Head of caudate nucleus (tissue), 42 donors: ENCODE measurements around the gene ME2.
"Not testable (repeated sequence)": the region's sequence is repeated elsewhere in the genome, so short reads cannot be mapped to it uniquely, and the experiment has no call there.

Source experiments
- DNase-seq, 42 donors: peaks; one replicate each; pipeline versions ENCODE4 v3.0.0 to v3.0.0-alpha.2; 2020 to 2021; ENCODE audit warnings: mixed read lengths in 7 of 42
- intact Hi-C: fragments of 100-400 bp; cut with DNase I; formaldehyde crosslinking; loops from one replicate; pipeline ENCODE4 v1.15.0; 2022

Gene ME2

DNA sequence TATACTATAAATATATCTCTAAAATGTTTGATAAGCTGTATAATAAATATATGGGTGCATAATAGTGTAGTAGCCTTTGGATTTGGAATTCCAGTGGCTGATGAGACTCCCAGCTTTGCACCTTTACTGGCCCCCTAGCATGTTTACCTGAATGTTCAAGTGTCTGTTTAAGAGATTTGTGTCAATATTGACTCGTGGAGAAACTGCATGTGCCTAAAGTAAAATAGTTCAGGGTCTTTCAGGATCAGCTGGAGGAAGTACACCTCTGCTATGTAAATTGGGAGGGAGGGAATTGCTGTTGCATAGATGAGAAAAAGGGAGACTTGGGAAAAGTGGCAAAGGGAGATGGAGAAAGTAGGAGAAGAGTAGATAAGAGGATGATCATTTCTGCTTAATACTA, 23.9 kb downstream of the ME2 start:
- intact Hi-C loops, result no loop called here
- no peak for DNase-seq

DNA sequence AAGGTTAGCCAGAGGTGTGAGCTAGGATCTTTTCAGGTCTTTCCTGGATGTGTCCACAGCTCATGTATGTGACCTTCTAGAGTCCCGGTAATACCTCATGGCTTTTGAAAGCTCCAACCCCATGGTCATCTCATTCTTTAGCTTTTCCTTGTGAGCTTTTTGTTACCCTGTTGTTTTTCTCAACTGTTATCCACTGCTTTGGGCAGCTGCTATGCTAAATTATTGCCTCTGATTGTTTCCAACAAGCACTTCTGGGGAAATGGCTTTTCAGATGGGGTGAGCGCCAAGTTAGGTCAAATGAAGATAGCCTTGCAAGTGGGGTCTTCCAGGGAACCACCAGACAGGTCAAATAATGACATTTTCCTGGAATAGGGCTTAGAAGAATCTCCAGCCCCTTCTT, 27.9 kb downstream of the ME2 start:
- intact Hi-C loops, result no loop called here

DNA sequence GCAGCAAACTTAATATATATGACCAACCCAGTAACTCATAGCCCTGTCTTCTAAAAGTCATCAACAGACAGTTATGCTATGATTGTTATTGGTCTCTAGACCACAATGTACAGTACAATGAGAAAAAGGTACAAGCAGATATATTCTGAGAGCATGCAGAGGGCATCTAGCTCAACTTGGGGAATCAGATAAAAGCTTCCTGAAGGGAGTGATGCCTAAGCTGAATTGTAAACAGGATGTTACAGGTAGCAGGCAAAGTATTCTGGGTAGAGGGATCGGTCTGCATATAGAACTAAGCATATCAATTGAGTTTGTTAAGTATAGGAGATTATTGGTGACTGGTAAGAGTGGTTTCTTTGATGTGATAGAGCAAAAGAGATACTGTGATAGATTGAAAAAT, 30.3 kb downstream of the ME2 start:
- DNase-seq, result no peak
- intact Hi-C loops, result no loop called here

More for the DNA sequence above, 27.9 kb downstream of the ME2 start:
- no peak for DNase-seq

DNA sequence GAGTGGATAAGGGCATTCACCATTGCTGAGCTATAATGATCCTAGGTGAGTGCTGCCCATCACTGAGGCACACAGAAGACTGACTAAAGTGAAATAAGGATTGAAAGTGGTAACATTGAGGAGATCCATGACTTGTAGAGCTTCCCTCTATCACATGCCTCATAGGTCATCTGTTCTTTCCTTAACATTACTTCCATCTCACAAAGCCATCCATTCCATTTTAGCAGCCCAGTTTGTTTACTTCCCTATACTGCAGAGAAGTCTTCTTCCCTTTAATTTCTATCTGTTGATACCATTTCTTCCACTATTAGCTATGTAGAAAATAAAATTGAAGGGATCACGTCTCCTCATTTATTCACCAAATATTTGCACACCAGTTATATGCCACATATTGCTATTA, 32.1 kb downstream of the ME2 start:
- no peak for DNase-seq
- intact Hi-C loops, result no loop called here

DNA sequence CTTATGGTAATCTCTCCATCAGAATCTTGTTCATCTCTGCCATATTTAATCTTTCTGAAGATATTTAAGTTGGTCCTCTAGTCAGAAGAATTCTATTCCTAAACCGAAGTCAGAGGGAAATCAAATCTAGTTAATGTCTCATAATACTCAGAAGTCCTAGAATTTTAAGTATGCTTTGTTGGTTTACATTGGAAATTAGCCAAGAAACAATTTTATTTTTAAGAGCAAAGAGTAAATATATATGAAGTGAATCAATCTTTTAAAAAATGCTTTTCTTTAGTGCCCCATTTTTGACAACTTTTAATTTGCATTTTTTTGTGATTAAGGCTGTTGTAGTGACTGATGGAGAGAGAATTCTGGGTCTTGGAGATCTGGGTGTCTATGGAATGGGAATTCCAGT, 38.1 kb downstream of the ME2 start:
- intact Hi-C loops, result no loop called here
- no peak for DNase-seq

DNA sequence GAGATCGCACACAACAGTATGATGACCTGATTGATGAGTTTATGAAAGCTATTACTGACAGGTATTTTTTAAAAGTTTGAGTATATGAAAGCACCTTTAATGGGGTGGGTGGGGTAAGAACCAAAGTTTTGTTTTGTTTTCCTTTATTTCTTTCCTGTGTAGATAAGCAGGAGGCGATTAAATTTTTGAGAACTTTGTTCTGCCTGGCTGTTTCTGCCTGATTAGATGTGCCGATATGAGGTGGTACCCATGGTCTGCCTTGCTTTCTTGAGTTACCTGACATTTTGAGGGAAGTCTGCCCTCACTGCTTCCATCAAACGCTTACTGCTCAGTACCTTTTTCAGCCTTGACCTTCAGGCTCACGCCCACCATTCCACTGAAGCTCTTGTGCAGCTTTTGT, 39.2 kb downstream of the ME2 start:
- intact Hi-C loops, result no loop called here
- DNase-seq, result no peak

DNA sequence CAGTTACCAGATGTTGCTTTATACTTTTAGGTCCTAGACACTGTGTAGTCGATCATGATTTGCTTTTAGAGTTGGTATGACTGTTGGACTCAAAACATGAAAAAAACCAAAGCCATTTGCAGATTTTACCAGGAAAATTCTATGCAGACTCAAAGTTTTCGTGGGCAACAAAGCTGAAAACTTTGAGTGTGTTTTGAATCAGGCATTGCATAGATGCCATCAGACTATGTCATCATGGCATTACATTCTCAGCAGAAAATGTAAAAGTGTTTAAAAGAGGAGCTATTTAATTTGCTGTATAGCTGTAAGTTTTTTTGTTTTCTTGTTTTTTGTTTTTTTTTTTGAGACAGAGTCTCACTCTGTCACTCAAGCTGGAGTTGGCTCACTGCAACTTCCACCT, 45.5 kb downstream of the ME2 start:
- DNase-seq, result no peak
- intact Hi-C loops, result no loop called here

DNA sequence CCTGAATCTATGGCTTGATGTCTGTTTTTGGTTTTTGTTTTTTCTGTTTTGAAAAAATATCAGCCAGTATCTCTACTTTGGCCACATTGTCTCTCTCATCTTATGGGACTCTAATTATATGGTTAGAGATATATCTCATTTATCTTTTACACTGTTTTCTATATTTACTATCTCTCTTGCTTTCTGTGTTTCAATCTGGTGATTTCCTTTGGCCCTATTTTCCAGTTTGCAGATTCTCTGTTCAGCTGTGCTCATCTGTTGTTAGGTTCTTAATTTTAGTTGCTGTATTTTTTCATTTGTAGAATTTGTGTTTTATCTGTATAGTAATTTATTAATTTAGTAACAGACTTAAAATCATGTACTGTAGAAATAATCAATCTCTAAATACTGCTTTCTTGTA, 47.6 kb downstream of the ME2 start:
- intact Hi-C loops, result no loop called here
- DNase-seq, result no peak

DNA sequence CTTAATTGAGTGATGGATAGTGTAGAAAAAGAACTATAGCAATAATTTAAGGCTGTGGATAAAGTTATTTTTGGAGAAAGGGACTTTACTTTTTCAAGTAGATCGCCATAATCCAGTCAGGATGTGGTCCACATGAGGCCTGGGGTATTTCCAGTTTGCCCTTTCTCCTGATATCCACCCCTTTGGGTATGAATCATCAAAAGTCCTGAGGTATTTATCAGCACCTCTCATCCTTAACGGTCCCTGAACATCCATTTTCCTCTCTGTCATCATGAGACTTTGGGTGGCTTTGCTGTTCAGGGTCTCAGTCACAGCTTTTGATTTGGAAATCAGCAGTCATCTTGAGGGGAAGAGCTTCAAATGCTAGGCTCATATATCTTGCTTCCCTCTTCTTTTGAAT, 49.6 kb downstream of the ME2 start:
- intact Hi-C loops, result no loop called here

DNA sequence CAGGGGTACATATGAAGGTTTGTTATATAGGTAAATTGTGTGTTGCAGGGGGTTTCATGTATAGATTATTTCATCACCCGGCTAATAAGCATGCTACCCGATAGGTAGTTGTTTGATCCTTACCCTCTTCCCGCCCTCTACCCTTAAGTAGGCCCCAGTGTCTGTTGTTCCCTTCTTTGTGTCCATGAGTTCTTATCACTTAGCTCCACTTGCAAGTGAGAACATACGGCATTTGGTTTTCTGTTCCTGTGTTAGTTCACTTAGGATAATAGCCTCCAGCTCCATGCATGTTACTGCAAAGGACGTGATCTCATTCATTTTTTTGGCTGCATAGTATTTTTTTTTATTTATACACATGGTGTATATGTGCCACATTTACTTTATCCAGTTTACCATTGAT, 54.8 kb downstream of the ME2 start:
- intact Hi-C loops, result no loop called here
- DNase-seq, result no peak

More for the DNA sequence above, 49.6 kb downstream of the ME2 start:
- no peak for DNase-seq

DNA sequence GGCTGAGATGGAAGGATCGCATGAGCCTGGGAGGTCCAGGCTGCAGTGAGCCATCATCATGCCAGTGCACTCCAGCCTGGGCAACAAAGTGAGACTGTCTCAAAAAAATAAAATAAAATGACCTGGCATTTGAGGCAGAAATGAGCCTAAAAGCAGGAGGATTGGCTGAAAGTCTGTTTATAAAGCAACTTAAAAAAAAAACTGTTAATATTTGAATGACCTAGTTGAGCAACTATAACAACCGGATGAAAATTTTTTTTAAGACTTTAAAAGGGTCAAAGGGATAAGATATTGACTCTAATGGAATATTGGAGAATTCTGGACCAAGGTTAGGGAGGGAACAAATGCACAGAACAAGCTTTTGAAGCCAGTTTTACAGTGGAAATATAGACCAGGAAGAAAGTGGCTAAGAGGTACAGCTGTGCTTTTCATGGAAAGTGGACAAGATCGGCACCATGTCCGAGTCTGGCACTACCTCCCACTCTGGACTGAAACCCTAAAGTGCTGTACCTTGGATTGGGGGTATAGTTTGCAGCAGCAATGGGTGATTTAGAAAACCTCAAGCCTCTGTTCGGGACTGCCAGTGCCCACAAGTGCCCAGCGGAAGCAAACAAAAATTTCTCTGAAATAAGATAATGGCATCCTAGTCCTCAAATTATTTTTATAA, 55.8 kb downstream of the ME2 start:
- DNase-seq, result no peak
- intact Hi-C loops, result no loop called here

DNA sequence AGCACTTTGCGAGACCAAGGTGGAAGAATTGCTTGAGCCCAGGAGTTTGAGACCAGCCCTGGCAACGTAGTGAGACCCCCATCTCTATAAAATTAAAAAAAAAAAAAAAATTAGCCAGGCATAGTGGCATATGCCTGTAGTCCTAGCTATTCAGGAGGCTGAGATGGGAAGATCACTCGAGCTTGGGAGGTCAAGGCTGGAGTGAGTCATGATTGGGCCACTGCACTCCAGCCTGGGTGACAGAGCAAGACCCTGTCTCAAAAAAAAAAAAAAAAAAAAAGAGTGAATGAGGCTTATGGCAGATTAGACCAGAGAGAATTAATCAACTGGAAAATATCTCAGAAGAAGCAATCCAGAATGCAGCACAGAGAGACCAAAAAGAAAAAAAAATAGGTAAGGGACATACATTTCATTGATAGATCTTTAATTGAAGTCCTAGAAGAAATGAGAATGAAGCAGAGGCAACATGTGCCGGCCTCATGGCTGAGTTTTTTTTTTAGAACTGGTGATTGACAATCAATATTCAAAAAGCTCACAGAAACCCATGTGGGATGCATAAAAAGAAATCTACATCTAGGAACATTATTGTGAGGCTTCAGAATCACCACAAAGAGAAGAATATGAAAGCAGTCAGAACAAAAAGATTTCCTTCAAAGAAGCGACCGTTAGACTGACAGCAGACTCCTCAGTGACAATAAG, 56.7 kb downstream of the ME2 start:
- intact Hi-C loops, result no loop called here
- DNase-seq, result no peak

DNA sequence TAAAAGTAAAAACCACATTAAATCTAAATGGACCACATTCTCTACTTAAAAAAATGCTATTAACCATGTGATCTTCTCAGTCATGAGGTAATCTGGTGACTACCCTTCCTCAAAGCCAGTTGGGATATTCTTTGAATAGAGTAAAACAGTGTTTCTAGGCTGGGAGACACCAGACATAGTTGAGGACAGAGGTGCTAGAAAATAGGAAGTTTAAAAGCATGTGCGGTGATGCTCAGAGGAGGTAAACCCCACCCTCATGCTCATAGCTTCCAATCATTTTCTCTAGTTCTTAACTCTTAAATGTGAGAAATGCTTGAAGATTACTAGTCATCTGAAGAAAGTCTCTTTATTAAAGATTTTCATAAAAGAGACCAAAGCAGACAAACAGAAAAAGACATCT, 58.3 kb downstream of the ME2 start:
- DNase-seq, result no peak
- intact Hi-C loops, result no loop called here

DNA sequence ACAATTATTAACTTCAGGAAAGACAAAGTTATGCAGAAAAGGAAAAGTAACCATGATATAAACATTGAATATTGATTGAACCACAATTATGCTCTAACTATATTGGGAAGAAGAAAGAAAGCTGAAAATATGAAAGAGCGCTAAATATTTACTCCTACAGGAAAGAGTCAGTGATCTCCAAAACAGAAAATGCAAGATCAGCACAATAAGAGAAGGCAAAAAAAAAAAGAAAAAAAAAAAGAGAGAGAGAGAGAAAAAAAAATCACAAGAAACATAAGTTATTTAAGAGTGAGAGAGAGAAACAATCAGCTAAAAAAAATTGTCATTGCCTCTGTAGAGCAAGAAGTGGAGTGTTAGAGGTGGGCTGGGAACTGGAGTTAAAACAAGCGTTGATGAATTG, 60.0 kb downstream of the ME2 start:
- DNase-seq, result no peak
- intact Hi-C loops, result no loop called here

DNA sequence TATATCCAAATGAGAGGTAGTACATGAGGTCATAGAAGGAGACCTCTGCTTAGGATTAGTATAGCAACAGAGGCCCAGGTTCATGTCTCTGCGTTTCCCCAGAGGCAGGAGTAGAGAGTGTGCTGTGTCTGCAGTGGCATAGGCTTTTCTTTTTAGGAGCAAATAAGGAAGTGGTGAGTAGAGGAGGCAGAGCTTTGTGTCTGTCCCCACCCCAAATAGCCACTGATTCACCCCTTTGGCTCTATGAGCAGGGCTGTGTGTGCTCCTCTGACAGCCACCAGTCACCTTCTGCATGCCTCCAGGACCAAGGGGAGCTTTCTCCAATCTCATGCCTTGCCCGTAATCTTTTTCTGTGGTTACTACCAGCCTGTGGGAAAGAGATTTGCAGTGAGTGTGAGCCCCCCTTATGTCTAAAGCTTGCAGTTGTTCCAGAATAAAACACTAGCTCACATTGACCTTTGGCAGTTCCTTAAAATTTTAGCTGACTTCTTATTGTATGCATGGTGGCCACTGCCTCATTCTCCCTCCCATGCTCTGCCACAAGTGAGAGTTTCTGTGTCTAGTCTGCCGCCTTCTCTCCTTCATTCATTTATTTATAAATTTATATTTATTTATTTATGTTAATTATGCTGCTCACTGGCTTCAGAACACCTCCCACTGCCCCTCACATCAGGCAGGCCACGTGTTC, 65.5 kb downstream of the ME2 start:
- intact Hi-C loops, result no loop called here
- DNase-seq, result peak in 2 of 42 donors; percentile 2 to 3

DNA sequence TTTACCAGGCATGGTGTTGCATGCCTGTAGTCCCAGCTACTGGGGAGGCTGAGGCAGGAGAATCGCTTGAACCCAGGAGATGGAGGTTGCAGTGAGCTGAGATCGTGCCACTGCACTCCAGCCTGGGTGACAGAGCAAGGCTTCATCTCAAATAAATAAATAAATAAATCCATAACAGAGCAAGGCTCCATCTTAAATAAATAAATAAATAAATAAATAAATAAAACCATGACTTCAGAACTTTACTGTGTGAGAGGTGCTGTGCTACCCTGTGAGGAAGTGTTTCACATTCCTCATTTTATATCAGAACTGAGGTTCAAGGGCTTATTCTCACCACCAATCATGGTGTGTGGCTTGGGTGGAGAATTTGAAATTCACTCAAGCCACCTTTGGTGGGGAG, 67.0 kb downstream of the ME2 start:
- intact Hi-C loops, DNase-seq: not testable (repeated sequence)

DNA sequence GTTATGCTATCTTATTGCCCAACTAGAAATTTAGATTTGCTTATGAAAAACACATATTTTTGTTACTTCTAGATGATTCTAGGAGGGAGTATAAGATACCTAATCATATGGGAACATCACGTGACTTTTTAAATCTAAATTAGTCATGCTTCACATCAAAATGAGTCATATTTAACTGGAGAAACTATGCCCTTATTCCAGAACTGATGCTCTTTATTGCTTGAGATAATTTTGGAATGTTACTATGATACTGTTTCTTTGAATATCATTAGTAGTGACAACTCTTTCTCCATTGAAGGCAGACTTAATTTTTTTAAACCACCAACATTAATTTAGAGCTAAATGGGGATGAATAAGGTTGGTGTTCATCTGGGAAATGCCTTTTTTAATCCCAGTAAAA, 69.0 kb downstream of the ME2 start:
- intact Hi-C loops, result no loop called here
- no peak for DNase-seq

DNA sequence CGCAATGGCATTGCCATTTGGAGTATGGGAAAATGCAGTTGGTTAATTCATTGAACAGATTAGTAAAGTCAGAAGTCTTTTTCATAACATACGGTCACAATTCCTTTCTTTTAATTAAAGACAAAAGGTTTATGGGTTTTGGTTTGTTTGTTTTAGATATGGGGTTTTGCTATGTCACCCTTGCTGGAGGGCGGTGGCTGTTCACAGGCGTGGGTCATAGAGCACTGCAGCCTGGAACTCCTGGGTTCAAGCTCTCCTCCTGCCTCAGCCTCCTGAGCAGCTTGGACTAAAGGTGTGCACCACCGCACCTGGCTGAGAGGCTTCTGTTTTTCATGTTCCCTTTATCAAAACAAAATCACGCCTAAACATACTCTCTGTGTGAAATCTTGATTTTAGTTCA, 70.3 kb downstream of the ME2 start:
- DNase-seq, result no peak
- intact Hi-C loops, result no loop called here

DNA sequence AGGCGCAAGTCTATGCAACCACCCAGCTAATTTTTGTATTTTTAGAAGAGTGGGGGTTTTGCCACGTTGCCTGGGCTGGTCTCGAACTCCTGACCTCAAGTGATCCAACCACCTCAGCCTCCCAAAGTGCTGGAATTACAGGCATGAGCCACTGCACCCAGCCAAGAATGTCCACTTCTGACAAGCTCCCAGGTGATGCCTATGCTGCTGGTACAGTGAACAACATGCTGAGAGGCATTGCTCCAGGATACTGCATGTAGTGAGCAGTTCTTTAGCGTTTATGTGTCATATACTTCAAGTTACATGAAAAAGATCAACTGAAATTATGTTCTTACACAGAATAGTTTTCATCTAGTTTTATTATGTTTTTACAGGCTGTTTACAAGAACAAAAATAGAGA, 71.7 kb downstream of the ME2 start:
- intact Hi-C loops, result no loop called here
- no peak for DNase-seq

DNA sequence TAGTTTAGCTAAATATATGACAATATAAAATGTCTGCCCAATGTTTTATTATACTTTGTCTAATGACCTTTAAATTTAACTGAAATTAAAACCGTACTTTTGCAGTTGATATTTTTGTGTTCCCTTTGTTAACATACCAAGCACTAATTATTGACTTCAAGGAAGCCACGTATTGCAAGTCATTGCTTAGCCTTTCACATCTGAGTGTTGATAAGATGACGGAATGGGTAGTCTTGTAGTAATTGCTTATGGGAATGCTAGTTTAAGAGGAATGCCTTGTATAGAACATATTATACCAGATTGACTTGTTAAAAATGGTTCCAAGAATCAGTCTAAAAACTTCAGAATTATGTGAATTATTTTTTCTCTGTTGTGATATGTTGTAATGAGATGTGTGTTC, 74.9 kb downstream of the ME2 start:
- DNase-seq, result no peak
- intact Hi-C loops, result no loop called here

DNA sequence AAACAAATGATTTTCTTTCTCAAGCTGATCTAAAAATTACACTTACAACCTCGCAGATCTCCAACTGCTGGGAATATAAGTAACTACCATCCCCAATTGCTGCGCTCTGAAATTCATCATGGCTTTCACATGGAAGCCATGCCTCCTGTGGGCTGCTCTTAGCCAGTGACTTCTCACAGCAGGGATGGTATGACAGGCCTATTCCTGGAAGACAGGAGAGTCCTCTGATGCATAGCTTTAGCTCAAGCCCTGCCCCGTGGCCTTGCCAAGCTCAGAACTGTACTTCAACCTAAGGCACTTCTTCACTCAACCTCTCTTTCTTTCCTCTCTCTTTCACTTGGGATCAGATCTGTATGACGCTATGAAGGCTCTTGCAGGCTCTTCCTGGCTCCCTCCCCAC, 76.3 kb downstream of the ME2 start:
- DNase-seq, result no peak
- intact Hi-C loops, result no loop called here
